Nephron progenitor cell (in vitro differentiated cells): ENCODE data around the gene MEFV.

Experiments
- DNase-seq: peaks from one replicate; pipeline ENCODE4 v3.0.0; 2021
- H3K27ac Mint-ChIP-seq: 2 replicates; pipeline ENCODE4 v1.8.0; 2021; ENCODE audit warnings: mild to moderate bottlenecking, moderate library complexity, mixed read lengths
- H3K27me3 Mint-ChIP-seq: 2 replicates; pipeline ENCODE4 v1.8.0; 2021; ENCODE audit warnings: mild to moderate bottlenecking, low read depth, mixed read lengths; ENCODE audit not compliant: poor library complexity
- H3K36me3 Mint-ChIP-seq: 2 replicates; pipeline ENCODE4 v1.8.0; 2021; ENCODE audit warnings: low read depth, mixed read lengths
- H3K4me1 Mint-ChIP-seq: 2 replicates; pipeline ENCODE4 v1.8.0; 2021; ENCODE audit warnings: mixed read lengths
- H3K4me3 Mint-ChIP-seq: 2 replicates; pipeline ENCODE4 v1.8.0; 2021; ENCODE audit warnings: mild to moderate bottlenecking, moderate library complexity, mixed read lengths
- H3K9me3 Mint-ChIP-seq: 2 replicates; pipeline ENCODE4 v1.8.0; 2021; ENCODE audit warnings: mild to moderate bottlenecking, moderate library complexity, mixed read lengths
- CTCF ChIP-seq: fragments of 200-600 bp; sonication (generic); IDR thresholded peaks from 2 replicates; pipeline ENCODE4 v1.5.0; 2021; ENCODE audit warnings: antibody characterized with exemption

MEFV gene

GRCh38 chr16:3249020-3249419, 7.4 kb downstream of the MEFV start:
- Mint-ChIP-seq H3K36me3 (no peaks in the 10 kb centered on the region), H3K27me3 (peaks cover 46% of the 10 kb centered on the region), H3K9me3 (peaks cover 40% of the 10 kb centered on the region), H3K4me3 (no peak overlapping the region), H3K27ac (no peak overlapping the region), H3K4me1 (no peaks in the 10 kb centered on the region)
- DNase-seq = no peak
- TF ChIP-seq CTCF = no peak

GRCh38 chr16:3248596-3248995, 7.8 kb downstream of the MEFV start:
- Mint-ChIP-seq H3K27me3 (peaks cover 48% of the 10 kb centered on the region), H3K9me3 (peaks cover 40% of the 10 kb centered on the region)

GRCh38 chr16:3246876-3247275, 9.6 kb downstream of the MEFV start:
- no peaks in the 10 kb centered on the region for H3K36me3 Mint-ChIP-seq
- no peak overlapping the region for H3K27ac Mint-ChIP-seq
- H3K4me3 Mint-ChIP-seq = no peak overlapping the region
- peaks cover 42% of the 10 kb centered on the region for H3K9me3 Mint-ChIP-seq
- peaks cover 48% of the 10 kb centered on the region for H3K27me3 Mint-ChIP-seq
- no peaks in the 10 kb centered on the region for H3K4me1 Mint-ChIP-seq
- no peak for DNase-seq
- TF ChIP-seq CTCF = no peak

More at GRCh38 chr16:3248596-3248995, 7.8 kb downstream of the MEFV start:
- Mint-ChIP-seq H3K4me1 (no peaks in the 10 kb centered on the region), H3K27ac (no peak overlapping the region), H3K36me3 (no peaks in the 10 kb centered on the region), H3K4me3 (no peak overlapping the region)
- TF ChIP-seq CTCF = no peak
- DNase-seq = no peak

- Mint-ChIP-seq H3K36me3 (no peaks in the 10 kb centered on the region), H3K9me3 (peaks cover 42% of the 10 kb centered on the region), H3K4me1 (no peaks in the 10 kb centered on the region), H3K4me3 (no peak overlapping the region), H3K27ac (no peak overlapping the region), H3K27me3 (peaks cover 52% of the 10 kb centered on the region)
- no peak for DNase-seq
- no peak for TF ChIP-seq CTCF
These were observed 10.4 kb downstream of the MEFV start for GRCh38 chr16:3246002-3246401.

- no peak overlapping the region for H3K27ac Mint-ChIP-seq
- DNase-seq = no peak
- H3K4me1 Mint-ChIP-seq = no peaks in the 10 kb centered on the region
- no peak for TF ChIP-seq CTCF
- H3K4me3 Mint-ChIP-seq = no peak overlapping the region
- peaks cover 47% of the 10 kb centered on the region for H3K27me3 Mint-ChIP-seq
- H3K36me3 Mint-ChIP-seq = no peaks in the 10 kb centered on the region
- peaks cover 48% of the 10 kb centered on the region for H3K9me3 Mint-ChIP-seq
These were observed 12.6 kb downstream of the MEFV start for GRCh38 chr16:3243882-3244281.

GRCh38 chr16:3242709-3243108, 13.7 kb downstream of the MEFV start:
- H3K27ac Mint-ChIP-seq = no peak overlapping the region
- peaks cover 47% of the 10 kb centered on the region for H3K9me3 Mint-ChIP-seq
- no peak overlapping the region for H3K4me3 Mint-ChIP-seq
- DNase-seq = no peak
- no peaks in the 10 kb centered on the region for H3K4me1 Mint-ChIP-seq
- no peaks in the 10 kb centered on the region for H3K36me3 Mint-ChIP-seq
- H3K27me3 Mint-ChIP-seq = peaks cover 42% of the 10 kb centered on the region
- TF ChIP-seq CTCF = no peak
